HepG2 (cell line): ENCODE results near the gene THADA.

Experiments used
- NR2C2 ChIP-seq: sonication (generic); formaldehyde crosslinking; IDR thresholded peaks from 2 replicates; pipeline ENCODE4 v1.4.0; 2020; ENCODE audit warnings: missing genetic modification reagents, mild to moderate bottlenecking, moderate library complexity, borderline replicate concordance
- POLR2A ChIP-seq, 2 experiments: IDR thresholded peaks; 2 replicates each; pipeline ENCODE4 v1.6.1; 2011; ENCODE audit warnings: low read depth in 2 of 2, low read length in 2 of 2, mild to moderate bottlenecking in 1 of 2, moderate library complexity in 1 of 2; ENCODE audit not compliant: insufficient read depth in 1 of 2
- POLR2G ChIP-seq: fragments of 200-400 bp; formaldehyde crosslinking; IDR thresholded peaks from 2 replicates; pipeline ENCODE4 v1.6.1; 2018; ENCODE audit warnings: mild to moderate bottlenecking, low read depth, low read length, moderate library complexity
- ZNF501 ChIP-seq: sonication (generic); formaldehyde crosslinking; IDR thresholded peaks from 2 replicates; pipeline ENCODE4 v1.5.1; 2020; ENCODE audit warnings: mild to moderate bottlenecking, moderate library complexity, missing genetic modification reagents

DNA sequence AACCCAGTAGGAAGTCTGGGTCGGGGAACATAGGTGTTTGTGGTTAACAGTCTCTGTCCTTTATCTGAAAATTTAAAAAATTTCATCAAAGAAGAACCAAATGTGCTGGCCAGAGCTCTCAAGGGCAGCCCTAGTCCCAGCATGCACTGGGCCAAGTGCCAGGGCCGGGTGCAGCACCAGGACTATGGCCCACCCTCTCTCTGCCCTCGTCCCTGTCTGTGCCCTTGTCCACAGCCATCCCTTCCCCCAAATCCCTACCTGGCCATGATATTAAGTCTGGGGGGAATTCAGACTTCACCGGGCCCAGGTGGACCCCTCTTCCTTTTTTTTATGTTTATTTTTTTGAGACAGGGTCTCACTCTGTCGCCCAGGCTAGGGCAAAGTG is 355.1 kb downstream of the THADA start:
- TF ChIP-seq NR2C2: no peak
- no peak for TF ChIP-seq ZNF501
- TF ChIP-seq POLR2A (IDR thresholded peaks at IDR 0.05; ENCODE audit: insufficient read depth in 1 of 2, low read depth in 2 of 2, low read length in 2 of 2): no peak
- no peak for TF ChIP-seq POLR2G
